B cell (primary cell): Measurements from ENCODE around the gene GRB14. TPM values are rescaled to one million over a fixed set of nuclear protein-coding genes. Genes with fewer than 3 reads are reported as not detected.

Source experiments
- ATAC-seq: fragments of 200-7000 bp; cut with Tn5 transposase; one replicate; pipeline ENCODE4 v1.10.0; 2021; ENCODE audit warnings: low read depth, mild to moderate bottlenecking, moderate number of reproducible peaks, moderate library complexity
- CTCF ChIA-PET: fragments of 350-600 bp; sonication (Branson Sonifier 250); formaldehyde crosslinking; loops from one replicate; lab custom pipeline; 2021; ENCODE audit warnings: antibody characterized with exemption, inconsistent platforms; lab: Charles Lee
- POLR2A ChIA-PET: fragments of 350-600 bp; sonication (Branson Sonifier 250); formaldehyde crosslinking; loops from one replicate; lab custom pipeline; 2021; ENCODE audit warnings: antibody characterized with exemption; lab: Charles Lee
- DNase-seq: peaks from one replicate; pipeline ENCODE4 v3.0.0; 2013
- H2AFZ ChIP-seq: 2 replicates; pipeline ENCODE4 v1.6.1; 2012; ENCODE audit warnings: mild to moderate bottlenecking, low read depth, low read length; ENCODE audit not compliant: insufficient read depth, poor library complexity, severe bottlenecking
- H3K27ac ChIP-seq, 2 donors: 1 replicate in 1 of 2; 2 replicates in 1 of 2; pipeline ENCODE4 v1.5.1; 2012 to 2013; ENCODE audit warnings: low read length in 2 of 2, mild to moderate bottlenecking in 2 of 2, moderate library complexity in 1 of 2
- H3K27me3 ChIP-seq, 4 experiments: fragments of 200-600 bp in 1 of 4; sonication (generic) in 1 of 4; replicated peaks in 1 of 4; 1 replicate in 2 of 4; 2 replicates in 2 of 4; pipeline versions ENCODE4 v1.6.1 to v1.7.0; 2013 to 2016; ENCODE audit warnings: low read length in 3 of 4, mild to moderate bottlenecking in 2 of 4, mixed read lengths in 1 of 4, moderate library complexity in 1 of 4; ENCODE audit not compliant: insufficient read depth in 4 of 4, control insufficient read depth in 3 of 4; ENCODE audit errors: control extremely low read depth in 1 of 4
- H3K36me3 ChIP-seq, 2 experiments: replicated peaks in 1 of 2; 1 replicate in 1 of 2; 2 replicates in 1 of 2; pipeline versions ENCODE4 v1.6.1 to v1.7.1; 2013; ENCODE audit warnings: low read length in 1 of 2; ENCODE audit not compliant: insufficient read depth in 2 of 2, control insufficient read depth in 1 of 2; ENCODE audit errors: control extremely low read depth in 1 of 2, extremely low read depth in 1 of 2
- H3K4me1 ChIP-seq, 2 donors: fragments of 200-600 bp in 1 of 2; sonication (generic) in 1 of 2; 1 replicate in 1 of 2; 2 replicates in 1 of 2; pipeline versions ENCODE4 v1.5.1 to v1.6.1; 2013 to 2017; ENCODE audit warnings: low read length in 2 of 2; ENCODE audit not compliant: control insufficient read depth in 2 of 2, insufficient read depth in 2 of 2
- H3K4me2 ChIP-seq: replicated peaks from 2 replicates; pipeline ENCODE3; 2012; ENCODE audit warnings: mild to moderate bottlenecking, low read depth, low read length; ENCODE audit not compliant: poor library complexity, severe bottlenecking
- H3K4me3 ChIP-seq, 5 experiments: fragments of 200-600 bp in 1 of 5; sonication (generic) in 1 of 5; 1 replicate in 3 of 5; 2 replicates in 2 of 5; pipeline versions ENCODE4 v1.5.1 to v1.7.0; 2011 to 2016; ENCODE audit warnings: low read length in 4 of 5, mild to moderate bottlenecking in 4 of 5, low read depth in 2 of 5, control low read depth in 1 of 5, moderate library complexity in 1 of 5; ENCODE audit not compliant: insufficient read depth in 1 of 5; ENCODE audit errors: control extremely low read depth in 1 of 5, extremely low read depth in 1 of 5
- H3K79me2 ChIP-seq: fragments of 200-600 bp; sonication (generic); one replicate; pipeline ENCODE4 v1.6.0; 2016; ENCODE audit warnings: low read length; ENCODE audit not compliant: control insufficient read depth, insufficient read depth
- H3K9ac ChIP-seq: fragments of 200-600 bp; sonication (generic); 2 replicates; pipeline ENCODE4 v1.6.1; 2017; ENCODE audit warnings: mild to moderate bottlenecking, low read length, moderate library complexity
- H3K9me3 ChIP-seq, 3 donors: one replicate each; pipeline versions ENCODE4 v1.6.1 to v1.7.1; 2013; ENCODE audit warnings: low read length in 2 of 3; ENCODE audit not compliant: control insufficient read depth in 2 of 3, insufficient read depth in 1 of 3; ENCODE audit errors: control extremely low read depth in 1 of 3
- H4K20me1 ChIP-seq: 2 replicates; pipeline ENCODE4 v1.6.0; 2012; ENCODE audit warnings: mild to moderate bottlenecking, low read length; ENCODE audit not compliant: insufficient read depth, control insufficient read depth, poor library complexity, severe bottlenecking
- H3K27ac Mint-ChIP-seq: one replicate; pipeline ENCODE4 v1.8.0; 2021; ENCODE audit warnings: mixed read lengths
- H3K27me3 Mint-ChIP-seq: one replicate; pipeline ENCODE4 v1.8.0; 2021; ENCODE audit warnings: mixed read lengths
- H3K4me1 Mint-ChIP-seq: one replicate; pipeline ENCODE4 v1.8.0; 2021; ENCODE audit warnings: mixed read lengths
- H3K4me3 Mint-ChIP-seq: one replicate; pipeline ENCODE4 v1.8.0; 2021; ENCODE audit warnings: mixed read lengths
- H3K9me3 Mint-ChIP-seq: one replicate; pipeline ENCODE4 v1.8.0; 2022; ENCODE audit warnings: mixed read lengths; ENCODE audit not compliant: insufficient read depth
- CTCF ChIP-seq: fragments of 200-600 bp; IDR thresholded peaks from one replicate; pipeline ENCODE4 v1.8.0; 2022; ENCODE audit warnings: antibody characterized with exemption, mild to moderate bottlenecking
- EZH2 ChIP-seq: IDR thresholded peaks from 2 replicates; pipeline ENCODE4 v1.6.1; 2012; ENCODE audit warnings: borderline replicate concordance, low read depth, mild to moderate bottlenecking, moderate library complexity, low read length; ENCODE audit not compliant: insufficient read depth, poor library complexity, severe bottlenecking
- WGBS: methylation state at CpG from one replicate; pipeline ENCODE4 v1.1.5; 2013; ENCODE audit warnings: missing lambda C conversion rate; ENCODE audit not compliant: insufficient coverage; 5-methylcytosine and 5-hydroxymethylcytosine counted together
- intact Hi-C: fragments of 100-400 bp; cut with micrococcal nuclease; formaldehyde crosslinking; loops from one replicate; pipeline ENCODE4 v1.10.0; 2022
- polyA plus RNA-seq: library from polyadenylated mRNA; depleted of rRNA; stranded (reverse); fragments of >200 nt; gene quantifications from 2 replicates; pipeline ENCODE4 v1.2.3, GENCODE V29; 2012
- total RNA-seq, 2 donors: library from RNA; stranded (reverse); fragments of 120-200 nt in 1 of 2; gene quantifications; 1 replicate in 1 of 2; 2 replicates in 1 of 2; pipeline versions ENCODE4 v1.2.3 to v1.2.4, GENCODE V29; 2013 to 2022

Gene GRB14
- total and polyA plus RNA-seq, 2 donors (not counting 1 experiment from before 2014, with no cell fraction given), result not detected

GRCh38 chr2:164514491-164514890 is 106.8 kb downstream of the GRB14 start:
- Histone ChIP-seq H3K4me2 (no peak overlapping the region), H3K4me3 (no peak overlapping the region), H3K9me3 (peaks cover 0 to 17% (median 5%) of the 10 kb centered on the region in 3 donors), H3K79me2 (no peaks in the 10 kb centered on the region), H4K20me1 (no peaks in the 10 kb centered on the region), H2AFZ (no peak overlapping the region), H3K27ac (no peak overlapping the region), H3K9ac (no peak overlapping the region), H3K36me3 (no peaks in the 10 kb centered on the region), H3K27me3 (no peaks in the 10 kb centered on the region), H3K4me1 (no peaks in the 10 kb centered on the region)
- Mint-ChIP-seq H3K4me1 (no peaks in the 10 kb centered on the region), H3K4me3 (no peak overlapping the region), H3K27ac (no peak overlapping the region), H3K27me3 (no peaks in the 10 kb centered on the region), H3K9me3 (peaks cover 14% of the 10 kb centered on the region)
- POLR2A ChIA-PET, result no interaction called here
- ATAC-seq, result no peak
- CTCF ChIA-PET, result no interaction called here
- TF ChIP-seq CTCF, result no peak
- no peak for TF ChIP-seq EZH2
- intact Hi-C loops, result no loop called here
- no peak for DNase-seq
- 50% methylated on average over 2 of the region's 2 CpGs for WGBS

GRCh38 chr2:164512871-164513270 is 108.4 kb downstream of the GRB14 start:
- intact Hi-C loops, result no loop called here
- DNase-seq (no peak), ATAC-seq (no peak)
- Histone ChIP-seq H3K9ac (no peak overlapping the region), H3K9me3 (peaks cover 0 to 17% (median 5%) of the 10 kb centered on the region in 3 donors), H3K27ac (no peak overlapping the region), H3K4me3 (no peak overlapping the region), H3K79me2 (no peaks in the 10 kb centered on the region), H3K4me2 (no peak overlapping the region), H3K4me1 (no peaks in the 10 kb centered on the region), H3K27me3 (no peaks in the 10 kb centered on the region), H4K20me1 (no peaks in the 10 kb centered on the region), H3K36me3 (no peaks in the 10 kb centered on the region), H2AFZ (no peak overlapping the region)
- no peak for TF ChIP-seq EZH2
- TF ChIP-seq CTCF, result no peak
- CTCF ChIA-PET, result no interaction called here
- H3K9me3 Mint-ChIP-seq, result no peaks in the 10 kb centered on the region
- no peaks in the 10 kb centered on the region for H3K4me1 Mint-ChIP-seq
- H3K27me3 Mint-ChIP-seq, result no peaks in the 10 kb centered on the region
- H3K4me3 Mint-ChIP-seq, result no peak overlapping the region
- POLR2A ChIA-PET, result no interaction called here
- H3K27ac Mint-ChIP-seq, result no peak overlapping the region
